HUDEP-2 (cell line): ENCODE measurements around the gene IL31.
A peak's percentile ranks its signal among the peaks of the same experiment; 100 is the strongest.

ENCODE experiments used
- DNase-seq, 76 experiments: peaks; one replicate each; lab custom pipeline; 2025; ENCODE audit not compliant: unreplicated experiment in 76 of 76; lab: John Stamatoyannopoulos, UW

Gene IL31

GRCh38 chr12:122133192-122133950 is 40.6 kb downstream of the IL31 start:
- no peak for DNase-seq

DNA sequence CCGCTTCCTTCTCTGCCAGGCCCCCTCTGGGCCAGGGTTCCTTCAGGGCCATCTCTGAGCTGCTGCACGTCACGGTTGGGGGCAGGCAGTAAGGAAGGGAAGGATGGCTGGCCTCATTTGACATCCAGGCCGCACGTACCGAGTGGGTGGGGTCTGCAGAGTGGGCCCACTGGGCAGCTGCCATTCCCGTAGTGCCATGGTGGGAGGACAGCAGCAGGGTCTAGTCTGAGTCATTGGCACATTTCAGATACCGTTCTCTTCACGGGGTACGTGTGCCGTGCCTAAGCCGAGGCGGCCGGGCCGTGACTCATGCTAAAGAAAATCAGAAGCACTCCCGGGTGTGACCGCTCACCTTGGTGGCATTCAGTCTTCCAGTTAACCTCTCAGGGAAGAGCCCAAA is 43.9 kb downstream of the IL31 start:
- DNase-seq: no peak

GRCh38 chr12:122129131-122129530 is 44.9 kb downstream of the IL31 start:
- DNase-seq: no peak

- no peak for DNase-seq
These were observed 45.5 kb downstream of the IL31 start for GRCh38 chr12:122128481-122128880.

- DNase-seq: no peak
These were observed 46.2 kb downstream of the IL31 start for GRCh38 chr12:122127839-122128238.

DNA sequence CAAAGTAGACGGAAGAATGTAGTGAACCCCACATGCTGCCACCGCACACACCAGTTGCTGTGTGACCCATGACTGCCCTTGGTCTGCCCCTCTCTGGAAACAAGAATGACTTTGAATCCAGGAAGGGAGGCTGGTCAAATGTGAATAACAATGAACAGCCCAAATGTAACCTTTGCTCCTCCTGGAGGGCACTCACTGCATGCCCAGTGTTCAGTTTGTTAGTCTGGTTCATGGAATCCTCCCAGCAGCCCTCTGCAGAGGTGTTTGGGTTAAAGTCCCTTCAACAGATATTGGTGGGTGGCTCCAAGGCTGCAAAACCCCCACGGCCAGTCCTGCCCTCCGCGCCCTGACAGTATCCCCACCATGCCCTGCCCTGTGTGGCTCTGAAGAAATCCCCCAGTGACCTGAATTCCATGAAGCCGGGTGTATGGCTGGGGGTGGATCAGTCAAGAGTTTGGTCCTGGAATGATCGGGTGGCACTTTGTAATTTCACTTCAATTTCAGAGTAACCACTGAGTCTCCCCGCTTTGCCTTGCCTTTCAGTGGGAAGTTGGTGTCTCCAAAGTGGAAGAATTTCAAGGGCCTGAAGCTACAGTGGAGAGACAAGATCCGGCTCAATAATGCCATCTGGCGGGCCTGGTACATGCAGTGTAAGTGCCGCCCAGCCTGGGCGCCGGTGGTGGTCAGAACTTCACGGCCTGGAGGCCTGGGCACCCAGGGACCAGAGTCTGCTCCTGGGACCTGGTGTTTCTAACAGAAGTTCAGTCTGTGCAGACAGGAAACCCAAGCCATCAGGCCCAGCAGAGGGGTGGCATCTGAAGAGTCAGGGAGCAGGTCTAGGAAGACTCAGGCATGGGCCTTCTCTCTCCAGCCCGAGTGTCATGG is 47.1 kb downstream of the IL31 start:
- no peak for DNase-seq

- no peak for DNase-seq
These were observed 47.7 kb downstream of the IL31 start for GRCh38 chr12:122126342-122126635.

DNA sequence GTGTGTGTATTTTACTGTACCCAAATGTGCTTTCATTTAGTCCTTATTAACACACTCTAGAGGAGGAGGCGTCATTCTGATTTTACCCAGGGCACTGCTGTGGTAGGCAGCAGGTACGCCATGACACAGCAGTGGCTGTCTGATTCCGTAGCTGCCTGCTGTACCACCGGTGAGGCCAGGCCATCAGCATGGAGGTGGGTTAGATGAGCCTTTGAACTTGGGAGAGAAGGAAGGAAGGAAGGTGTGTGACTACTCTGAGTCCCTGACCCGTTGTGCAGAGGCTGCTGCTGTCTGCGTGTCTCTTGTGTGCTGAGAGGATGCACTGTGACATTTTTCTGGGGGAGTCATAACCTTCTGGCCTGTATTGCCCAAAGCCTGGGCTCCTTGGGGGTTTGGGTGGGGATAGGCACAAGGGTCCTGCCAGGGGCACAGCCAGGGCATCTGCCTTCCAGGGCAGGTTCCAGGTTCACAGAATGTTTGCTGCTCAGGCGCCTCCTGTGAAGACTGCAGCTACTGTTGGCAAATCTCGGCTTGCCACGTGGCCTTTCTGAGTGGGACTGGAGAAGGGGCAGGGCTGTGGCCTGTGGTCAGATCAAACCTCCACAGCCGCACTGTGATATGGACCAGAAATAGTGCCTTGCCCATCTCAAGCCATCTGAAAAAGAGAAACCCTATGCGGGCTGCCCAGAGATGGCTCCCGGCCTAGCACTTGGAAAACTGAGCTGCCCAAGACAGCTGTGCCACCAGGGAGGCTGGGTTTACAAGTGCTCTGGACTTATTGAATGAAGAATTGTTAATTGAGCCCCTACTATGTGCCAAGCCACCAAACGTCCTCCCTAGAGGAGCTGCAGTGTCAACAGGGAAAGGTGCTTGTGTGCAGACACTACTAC is 48.3 kb downstream of the IL31 start:
- peak in 40 of 76 experiments; percentile 9 to 62 (median 32) for DNase-seq

- no peak for DNase-seq
These were observed 49.7 kb downstream of the IL31 start for GRCh38 chr12:122124370-122124769.

DNA sequence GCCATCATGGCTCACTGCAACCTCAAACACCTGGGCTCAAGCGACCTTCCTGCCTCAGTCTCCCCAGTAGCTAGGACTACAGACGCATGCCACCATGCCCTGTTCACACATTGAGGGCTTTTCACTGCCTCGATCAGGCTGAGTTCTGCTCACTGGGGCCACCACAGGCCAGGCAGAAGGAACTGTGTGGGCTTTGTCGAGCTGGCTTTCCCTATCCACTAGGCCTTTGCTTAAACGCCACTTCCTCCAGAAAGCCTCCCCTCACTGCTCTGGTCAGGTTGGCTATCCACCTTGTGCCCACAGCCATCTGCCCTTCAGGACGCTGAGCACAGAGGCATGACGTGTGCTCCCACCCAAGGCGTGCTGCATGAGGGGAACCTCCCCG is 50.3 kb downstream of the IL31 start:
- no peak for DNase-seq

DNA sequence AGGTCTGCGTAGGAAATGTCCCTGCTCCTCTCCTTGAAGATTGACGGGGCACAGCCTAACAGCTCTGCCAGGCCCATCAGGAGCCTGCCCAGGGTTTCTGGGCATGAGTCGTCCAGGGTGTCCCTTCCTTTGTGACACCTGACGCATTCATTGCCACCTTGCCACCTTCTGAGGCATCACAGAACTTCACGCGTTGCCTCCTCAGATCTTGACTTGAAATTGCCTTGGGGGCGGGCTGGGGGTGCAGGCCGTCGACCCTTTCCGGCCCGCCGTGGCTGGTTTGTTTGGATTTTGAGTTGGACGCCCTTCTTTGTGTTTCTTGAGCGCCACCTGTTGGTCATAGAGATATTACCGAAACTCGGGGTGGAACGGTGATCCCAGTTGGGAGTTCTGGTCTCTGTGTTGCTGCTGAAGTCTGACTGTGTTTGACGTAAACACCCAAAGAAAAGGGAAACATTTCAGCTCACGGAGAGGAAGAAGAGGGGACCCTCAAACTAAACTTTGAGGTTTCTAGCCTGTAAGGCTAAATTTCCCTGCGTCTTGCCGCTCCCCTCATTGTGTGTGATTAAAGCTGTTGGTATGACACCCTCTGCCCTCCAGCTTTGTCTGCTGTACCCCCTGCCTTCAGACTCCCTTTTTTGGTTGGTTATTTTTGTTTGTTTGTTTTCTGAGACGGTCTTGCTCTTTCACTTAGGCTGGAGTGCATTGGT is 50.8 kb downstream of the IL31 start:
- DNase-seq: peak in 59 of 76 experiments; percentile 7 to 76 (median 42)
